Upper lobe of left lung (tissue), 6 donors: ENCODE data around the gene RGR. TPM values are rescaled to one million over a fixed set of nuclear protein-coding genes. Genes with fewer than 3 reads are reported as not detected.

Source experiments
- ATAC-seq, 2 donors: fragments of 200-7000 bp; cut with Tn5 transposase; one replicate each; pipeline ENCODE4 v1.9.1; 2022; ENCODE audit warnings: mild to moderate bottlenecking in 2 of 2, moderate library complexity in 2 of 2; ENCODE audit not compliant: low FRiP score in 2 of 2
- DNase-seq, 2 donors: peaks; one replicate each; pipeline ENCODE4 v3.0.0-alpha.2; 2019 to 2020
- H3K27ac ChIP-seq, 4 donors: fragments of 200-600 bp; sonication (generic); one replicate each; pipeline ENCODE4 v1.5.1; 2016 to 2019
- H3K27me3 ChIP-seq, 4 donors: fragments of 200-600 bp; sonication (generic); one replicate each; pipeline ENCODE4 v1.5.1; 2017 to 2019
- H3K36me3 ChIP-seq, 4 donors: fragments of 200-600 bp; sonication (generic); one replicate each; pipeline ENCODE4 v1.5.1; 2016 to 2019
- H3K4me1 ChIP-seq, 4 donors: fragments of 200-600 bp; sonication (generic); one replicate each; pipeline ENCODE4 v1.5.1; 2018 to 2019
- H3K4me3 ChIP-seq, 4 donors: fragments of 200-600 bp; sonication (generic); one replicate each; pipeline ENCODE4 v1.5.1; 2017 to 2019; ENCODE audit warnings: mild to moderate bottlenecking in 2 of 4, moderate library complexity in 1 of 4
- H3K9me3 ChIP-seq, 4 donors: fragments of 200-600 bp; sonication (generic); one replicate each; pipeline ENCODE4 v1.5.1; 2018 to 2019
- CTCF ChIP-seq, 6 experiments: fragments of 450-650 bp in 4 of 6; fragments of 200-600 bp in 2 of 6; sonication (generic) in 2 of 6; IDR thresholded peaks; one replicate each; pipeline ENCODE4 v1.5.1; 2016 to 2019; ENCODE audit warnings: antibody characterized with exemption in 6 of 6
- EP300 ChIP-seq, 4 donors: sonication (generic); formaldehyde crosslinking; IDR thresholded peaks; one replicate each; pipeline ENCODE4 v1.5.1; 2017; ENCODE audit warnings: antibody characterized with exemption in 4 of 4, control low read depth in 2 of 4
- POLR2A ChIP-seq, 4 donors: fragments of 450-650 bp; IDR thresholded peaks; one replicate each; pipeline ENCODE4 v1.5.1; 2016 to 2017; ENCODE audit warnings: antibody characterized with exemption in 4 of 4, mild to moderate bottlenecking in 2 of 4
- POLR2AphosphoS5 ChIP-seq, 2 donors: sonication (generic); formaldehyde crosslinking; IDR thresholded peaks; one replicate each; pipeline ENCODE4 v1.5.1; 2017; ENCODE audit warnings: antibody characterized with exemption in 2 of 2
- WGBS, 2 donors: methylation state at CpG; one replicate each; pipeline ENCODE4 v1.1.5; 2017 to 2018; 5-methylcytosine and 5-hydroxymethylcytosine counted together
- total RNA-seq, 6 donors: library from RNA; depleted of rRNA in 4 of 6; stranded (reverse); fragments of >200 nt in 4 of 6; gene quantifications; one replicate each; pipeline versions ENCODE4 v1.1.0 to v1.2.1, GENCODE V29; 2016 to 2021
- donor health status: DM: no; HTN: no; CAD: no; lungs with moderate emphysema.
- donor health status: DM: no; HTN: yes; CAD: no; lungs with severe emphysema.

RGR gene
- 10 to 100 TPM in 1 of 6 donors, under 1 TPM in 2, not detected in 3; 0.49 to 14.7 (median 0.91) TPM for total RNA-seq

- Histone ChIP-seq H3K36me3 (no peaks in the 10 kb centered on the region), H3K27me3 (no peaks in the 10 kb centered on the region), H3K4me3 (no peak within 1 kb of the TSS), H3K27ac (no peak within 1 kb of the TSS), H3K9me3 (no peaks in the 10 kb centered on the region), H3K4me1 (no peaks in the 10 kb centered on the region)
- DNase-seq (no peak), ATAC-seq (peak; percentile 32 to 48)
- no peak for TF ChIP-seq POLR2A (IDR thresholded peaks at IDR 0.05)
- no peak for TF ChIP-seq CTCF (IDR thresholded peaks at IDR 0.05)
- no peak for TF ChIP-seq POLR2AphosphoS5 (IDR thresholded peaks at IDR 0.05)
- TF ChIP-seq EP300 (IDR thresholded peaks at IDR 0.05) = no peak
- WGBS, 2 donors = 50 to 61% methylated on average over 9 of the region's 9 CpGs
Observed at GRCh38 chr10:84244651-84245270, at the start of gene RGR. RGR (plus strand) TSS chr10:84245053; CDS start chr10:84245091, 38 bp downstream.

- H3K4me1 ChIP-seq = peaks cover 5 to 15% (median 12%) of the 10 kb centered on the region in 4 donors
- H3K27me3 ChIP-seq = peaks cover 0 to 23% (median 9%) of the 10 kb centered on the region in 4 donors
- H3K27ac ChIP-seq = no peak overlapping the region
- 20 to 22% methylated on average over 2 to 4 of the region's 4 CpGs for WGBS, 2 donors
- TF ChIP-seq EP300 (IDR thresholded peaks at IDR 0.05) = no peak
- TF ChIP-seq POLR2A (IDR thresholded peaks at IDR 0.05) = no peak
- no peak for TF ChIP-seq POLR2AphosphoS5 (IDR thresholded peaks at IDR 0.05)
- TF ChIP-seq CTCF (IDR thresholded peaks at IDR 0.05) = no peak
- no peaks in the 10 kb centered on the region for H3K36me3 ChIP-seq
- H3K4me3 ChIP-seq = no peak overlapping the region
- DNase-seq (no peak), ATAC-seq (no peak)
- no peaks in the 10 kb centered on the region for H3K9me3 ChIP-seq
Observed at GRCh38 chr10:84196083-84196482, 48.8 kb upstream of the RGR start.

DNA sequence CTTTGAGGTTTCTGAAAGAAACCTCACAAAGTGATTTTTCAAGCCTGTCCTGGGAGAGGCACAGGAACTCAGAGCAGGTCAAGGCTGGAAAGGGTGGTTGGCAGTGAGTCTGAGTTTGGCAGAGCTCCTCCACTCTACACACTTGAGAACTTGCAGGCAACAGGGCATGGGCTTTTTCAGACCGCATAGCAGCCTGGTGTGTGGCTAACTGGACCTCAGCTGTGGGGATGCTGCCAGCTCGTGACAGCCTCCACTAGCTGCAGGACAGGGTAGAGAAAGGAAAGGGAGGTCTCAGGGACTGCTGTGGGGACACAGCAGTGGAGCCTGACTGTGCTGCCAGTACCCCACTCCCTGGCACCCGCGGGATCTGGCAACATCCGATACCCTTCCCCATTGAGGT lies 47.9 kb upstream of the RGR start:
- TF ChIP-seq POLR2A (IDR thresholded peaks at IDR 0.05) = no peak
- TF ChIP-seq EP300 (IDR thresholded peaks at IDR 0.05) = no peak
- no peak for TF ChIP-seq POLR2AphosphoS5 (IDR thresholded peaks at IDR 0.05)
- no peak for TF ChIP-seq CTCF (IDR thresholded peaks at IDR 0.05)

GRCh38 chr10:84197643-84198042 lies 47.2 kb upstream of the RGR start:
- WGBS, 2 donors = 80 to 81% methylated on average over 2 to 5 of the region's 5 CpGs
- DNase-seq = no peak
- Histone ChIP-seq H3K4me3 (no peak overlapping the region), H3K9me3 (no peaks in the 10 kb centered on the region), H3K27ac (no peak overlapping the region), H3K27me3 (peaks cover 0 to 23% (median 9%) of the 10 kb centered on the region in 4 donors), H3K36me3 (no peaks in the 10 kb centered on the region), H3K4me1 (peaks cover 5 to 15% (median 12%) of the 10 kb centered on the region in 4 donors)
- no peak for TF ChIP-seq EP300 (IDR thresholded peaks at IDR 0.05)
- TF ChIP-seq POLR2AphosphoS5 (IDR thresholded peaks at IDR 0.05) = no peak
- no peak for TF ChIP-seq CTCF (IDR thresholded peaks at IDR 0.05)
- TF ChIP-seq POLR2A (IDR thresholded peaks at IDR 0.05) = no peak
- no peak for ATAC-seq

More for the DNA sequence above, 47.9 kb upstream of the RGR start:
- Histone ChIP-seq H3K27ac (no peak overlapping the region), H3K4me1 (peaks cover 5 to 15% (median 12%) of the 10 kb centered on the region in 4 donors), H3K9me3 (no peaks in the 10 kb centered on the region), H3K4me3 (no peak overlapping the region), H3K36me3 (no peaks in the 10 kb centered on the region), H3K27me3 (peaks cover 0 to 23% (median 9%) of the 10 kb centered on the region in 4 donors)
- no peak for ATAC-seq
- no peak for DNase-seq
- 69 to 94% methylated on average over 3 to 5 of the region's 5 CpGs for WGBS, 2 donors
